GM19463 (cell line): ENCODE results near the gene AHSA1.

Experiments
- ATAC-seq: cut with Tn5 transposase; IDR thresholded peaks from one replicate; pipeline ENCODE4 v1.9.1; 2021; ENCODE audit warnings: mild to moderate bottlenecking, moderate library complexity; ENCODE audit not compliant: unreplicated experiment

Gene AHSA1

GRCh38 chr14:77470224-77470870 is 12.5 kb downstream of the AHSA1 start:
- ATAC-seq: no peak

DNA sequence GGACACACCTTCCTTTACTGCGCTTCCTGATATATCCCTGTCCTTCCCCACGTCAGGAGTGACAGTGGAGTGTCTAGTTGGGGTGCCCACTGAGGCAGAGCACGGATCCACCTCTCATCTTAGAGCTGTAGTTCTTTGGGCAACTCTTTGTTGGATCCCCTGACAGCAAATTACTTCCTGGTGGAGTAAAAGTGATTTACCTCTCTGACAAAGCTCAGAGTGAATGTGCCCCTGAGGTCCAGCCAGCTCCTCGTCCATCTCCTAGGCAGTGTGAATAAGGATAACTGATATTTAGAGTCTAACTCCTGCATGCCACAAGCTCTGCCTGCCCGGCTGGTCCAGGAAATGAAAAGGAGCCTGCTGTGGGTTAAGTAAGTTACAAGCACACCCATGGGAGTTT is 16.0 kb downstream of the AHSA1 start:
- no peak for ATAC-seq

DNA sequence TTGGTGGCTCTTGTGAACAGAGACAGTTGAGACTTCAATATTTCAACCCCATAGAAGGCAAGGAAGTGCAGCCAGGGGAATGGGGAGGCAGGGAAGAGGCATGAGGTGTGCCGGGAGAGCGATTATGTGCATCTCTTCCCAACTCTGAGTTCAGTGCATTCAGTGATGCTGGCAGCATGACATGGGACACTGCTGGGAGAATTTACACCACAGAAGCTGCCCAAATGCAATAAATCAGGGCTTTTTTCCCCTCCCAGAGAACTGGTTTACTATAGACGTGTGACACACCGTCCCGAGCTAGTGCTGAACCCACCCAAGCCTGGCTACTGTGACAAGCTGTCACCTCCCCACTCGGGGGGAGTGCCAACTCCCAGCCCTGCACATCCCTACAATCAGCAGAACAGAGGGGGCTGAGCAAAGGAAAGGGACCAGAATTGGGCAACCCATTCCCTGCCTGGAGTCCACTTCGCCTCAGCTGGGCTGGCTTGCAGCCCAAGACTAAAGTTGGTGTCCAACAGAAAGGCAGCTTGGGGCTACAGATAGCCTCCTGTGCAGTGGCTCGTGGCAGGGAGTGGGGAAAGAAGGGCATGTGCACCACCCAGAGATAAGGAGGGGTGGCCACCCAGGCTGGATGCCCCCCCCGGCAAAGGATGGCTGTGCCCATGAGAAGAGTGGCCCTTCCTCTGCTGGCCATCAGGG is 16.7 kb downstream of the AHSA1 start:
- no peak for ATAC-seq

- ATAC-seq: no peak
Measured at GRCh38 chr14:77475432-77476115, 17.7 kb downstream of the AHSA1 start.

DNA sequence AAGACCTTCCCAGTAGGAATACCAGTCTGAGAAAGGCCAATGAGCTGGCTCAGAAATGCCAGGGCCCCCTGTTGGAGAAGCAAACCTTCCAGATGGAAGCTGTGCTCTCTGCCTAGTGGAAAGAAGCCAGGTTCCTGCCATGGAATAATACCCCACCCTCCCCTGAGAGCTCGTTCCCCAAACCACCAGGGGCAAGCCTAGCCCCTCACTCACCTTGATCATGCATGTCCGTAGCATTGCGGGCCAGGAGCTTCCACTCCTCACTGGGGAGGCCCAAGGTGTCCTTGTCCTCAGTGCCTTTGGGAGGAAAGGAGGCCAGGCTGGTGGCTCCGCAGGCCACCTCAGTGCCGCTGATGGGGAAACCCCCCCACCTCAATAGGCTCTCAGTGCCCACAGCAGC is 20.1 kb downstream of the AHSA1 start:
- no peak for ATAC-seq

- peak; percentile 95 for ATAC-seq
Measured at GRCh38 chr14:77478796-77479195, 20.9 kb downstream of the AHSA1 start.

- no peak for ATAC-seq
Measured at GRCh38 chr14:77482422-77482821, 24.5 kb downstream of the AHSA1 start.

DNA sequence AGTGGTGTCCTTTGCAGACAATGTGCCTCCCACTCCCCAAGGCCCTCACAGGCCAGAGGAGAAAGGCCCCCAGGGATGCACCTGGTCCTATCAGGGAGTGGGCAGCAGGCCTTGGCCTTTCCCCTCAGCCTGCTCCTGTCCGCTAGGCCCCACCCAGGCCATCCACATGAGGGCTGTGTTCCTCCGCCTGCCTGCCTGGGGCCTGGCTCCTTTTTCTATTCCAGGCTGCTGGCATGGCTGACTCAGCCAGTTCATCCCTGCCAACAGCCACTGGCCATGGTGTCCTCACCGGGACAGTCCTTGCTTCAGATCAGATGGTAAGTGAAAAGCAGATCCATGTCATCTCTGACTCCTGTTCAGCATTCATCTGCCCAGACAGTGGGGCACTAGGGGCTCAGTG is 27.4 kb downstream of the AHSA1 start:
- ATAC-seq: no peak

- no peak for ATAC-seq
Measured at GRCh38 chr14:77485901-77486678, 28.2 kb downstream of the AHSA1 start.

- no peak for ATAC-seq
Measured at GRCh38 chr14:77488558-77488957, 30.7 kb downstream of the AHSA1 start.

GRCh38 chr14:77489041-77489440 is 31.1 kb downstream of the AHSA1 start:
- ATAC-seq: no peak

DNA sequence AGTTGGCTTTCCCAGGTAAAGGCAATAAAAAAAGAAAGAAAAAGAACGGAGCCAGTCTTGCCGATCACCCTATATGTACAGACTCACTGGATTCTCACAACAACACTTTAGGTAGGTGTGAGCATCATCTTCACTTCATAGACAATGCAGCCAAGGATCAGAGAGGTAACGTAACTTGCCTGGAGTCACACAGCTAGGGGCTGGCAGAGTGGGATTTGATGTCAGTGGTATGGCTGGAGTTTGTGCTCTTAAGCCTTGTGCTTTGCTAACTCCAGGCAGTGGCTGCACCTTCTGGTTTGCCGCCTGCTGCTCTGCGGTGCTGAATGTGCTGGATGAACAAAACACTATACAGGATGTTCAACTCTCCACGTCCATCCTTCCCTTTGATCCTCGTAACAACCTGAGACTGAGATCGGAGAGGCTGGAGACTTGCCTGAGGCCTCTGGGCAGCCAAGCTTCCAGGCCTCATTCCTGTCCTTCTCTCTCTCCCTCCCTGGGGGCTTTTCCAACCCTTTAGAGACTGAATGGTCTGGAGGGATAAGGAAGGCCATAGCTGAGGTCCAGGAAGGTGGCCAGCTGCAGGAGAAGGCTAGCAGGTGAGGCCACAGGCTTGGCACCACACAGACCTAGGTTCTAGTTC is 32.6 kb downstream of the AHSA1 start:
- no peak for ATAC-seq

DNA sequence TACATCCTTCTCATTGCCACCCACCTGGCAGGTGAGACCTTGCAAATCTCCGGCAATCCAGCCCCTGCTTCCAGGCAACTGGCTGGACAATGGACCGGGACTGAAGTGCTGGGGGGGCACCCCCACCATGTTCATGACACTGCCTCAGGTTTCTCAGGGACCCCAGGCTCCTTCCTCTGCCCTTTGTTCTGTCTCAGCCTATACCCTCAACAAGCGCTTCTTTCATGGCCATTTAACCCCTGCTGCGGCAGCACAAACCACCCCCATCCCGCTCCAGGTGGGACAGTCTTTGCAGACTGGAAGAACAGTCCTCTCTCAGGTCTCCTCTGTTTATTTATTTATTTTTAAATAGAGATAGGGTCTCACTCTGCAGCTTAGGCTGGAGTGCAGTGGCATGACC is 33.2 kb downstream of the AHSA1 start:
- ATAC-seq: no peak

DNA sequence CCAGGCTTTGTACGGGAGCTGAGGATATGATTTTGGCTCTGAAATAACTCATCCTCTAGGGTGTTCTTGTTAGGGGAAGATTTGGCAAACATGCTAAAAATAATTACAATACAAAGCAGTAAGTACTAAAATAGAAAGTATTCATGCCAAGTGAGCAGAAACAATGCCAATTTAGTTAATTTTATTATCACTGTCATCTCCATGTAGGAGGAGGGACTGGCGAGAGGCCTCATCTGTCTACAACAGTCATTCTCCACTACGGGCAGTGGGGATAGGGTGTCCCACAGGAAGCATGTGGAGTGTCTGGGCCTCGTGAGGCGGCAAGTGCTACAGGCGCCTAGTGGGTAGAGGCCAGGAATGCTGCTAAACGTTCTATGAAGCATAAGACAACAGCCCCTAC is 37.4 kb downstream of the AHSA1 start:
- no peak for ATAC-seq

DNA sequence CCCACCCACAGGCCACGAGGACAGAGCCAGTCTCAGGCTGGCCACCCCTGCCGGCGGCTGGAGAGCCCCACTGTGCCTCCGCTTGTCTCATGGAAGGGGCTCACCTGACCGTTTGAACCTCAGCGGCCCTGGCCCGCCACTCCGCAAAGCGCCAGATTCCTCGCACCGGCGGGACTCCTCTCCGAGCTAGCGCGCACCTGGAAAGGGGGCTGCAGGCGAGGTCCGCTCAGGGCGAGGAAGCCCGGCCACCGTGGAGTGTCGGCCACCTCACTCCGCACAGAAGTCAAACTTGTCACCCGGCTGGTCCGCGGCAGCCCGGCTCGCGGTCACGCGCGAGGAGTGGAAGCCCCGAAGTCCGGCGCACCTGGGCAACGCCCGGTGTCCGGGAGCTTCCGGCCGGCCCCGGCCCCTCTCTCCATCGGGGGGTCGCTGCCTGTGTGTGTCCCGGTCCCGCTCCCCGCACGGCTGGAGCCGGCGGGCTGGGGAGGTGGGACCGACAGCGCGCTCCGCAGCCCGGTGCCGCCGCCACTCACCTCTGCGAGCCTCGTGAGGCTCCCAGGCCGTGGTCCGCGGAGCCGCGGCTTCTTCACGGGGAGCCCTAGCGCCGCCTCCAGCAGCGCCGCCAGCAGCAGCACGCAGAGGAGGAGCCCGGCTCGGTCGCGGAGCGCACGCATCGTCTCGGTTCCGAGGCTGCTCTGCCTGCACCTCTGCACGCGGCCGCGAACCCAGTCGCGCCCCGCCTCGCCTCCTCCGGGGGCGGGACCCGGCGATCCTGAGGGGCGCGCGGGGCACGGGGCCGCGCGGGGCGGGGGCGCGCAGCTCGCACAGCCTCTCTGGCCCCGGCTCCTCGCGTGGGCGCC is 40.5 kb downstream of the AHSA1 start, which contains the start of gene ISM2:
Gene ISM2 (minus strand): TSS at position 697 of the 860 bp plus-strand sequence. CDS start 23 bp downstream, at position 674.
- peak; percentile 59 for ATAC-seq

- ATAC-seq: peak; percentile 29
Measured at GRCh38 chr14:77498984-77499527, 41.2 kb downstream of the AHSA1 start.

DNA sequence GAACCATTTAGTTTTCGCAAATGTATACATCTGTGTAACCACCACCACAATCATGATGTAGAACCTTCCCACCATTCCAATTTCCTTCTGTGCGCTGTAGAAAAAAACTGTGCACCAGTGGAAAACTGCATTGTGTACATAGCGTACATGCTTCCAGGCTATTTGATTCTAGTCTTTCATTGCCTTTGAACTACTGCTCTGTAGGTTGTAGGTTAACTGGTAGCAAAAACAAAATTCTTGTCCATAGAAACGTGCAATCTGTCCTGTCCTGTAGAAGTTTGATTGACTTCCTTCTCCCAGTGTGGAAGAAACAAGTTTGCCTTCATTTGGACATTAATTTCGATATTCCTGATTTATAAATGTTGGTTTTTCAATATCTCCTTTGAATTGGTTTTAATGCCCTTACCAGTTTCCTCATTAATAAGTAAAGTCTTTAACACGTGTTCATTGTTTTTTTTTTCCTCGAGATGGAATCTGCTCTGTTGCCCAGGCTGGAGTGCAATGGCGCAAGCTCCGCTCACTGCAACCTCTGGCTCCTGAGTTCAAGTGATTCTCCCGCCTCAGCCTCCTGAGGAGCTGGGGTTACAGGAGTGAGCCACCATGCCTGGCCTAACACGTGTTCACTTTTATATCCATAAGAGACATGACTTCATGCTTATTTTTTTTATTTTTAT is 44.4 kb downstream of the AHSA1 start:
- ATAC-seq: no peak

DNA sequence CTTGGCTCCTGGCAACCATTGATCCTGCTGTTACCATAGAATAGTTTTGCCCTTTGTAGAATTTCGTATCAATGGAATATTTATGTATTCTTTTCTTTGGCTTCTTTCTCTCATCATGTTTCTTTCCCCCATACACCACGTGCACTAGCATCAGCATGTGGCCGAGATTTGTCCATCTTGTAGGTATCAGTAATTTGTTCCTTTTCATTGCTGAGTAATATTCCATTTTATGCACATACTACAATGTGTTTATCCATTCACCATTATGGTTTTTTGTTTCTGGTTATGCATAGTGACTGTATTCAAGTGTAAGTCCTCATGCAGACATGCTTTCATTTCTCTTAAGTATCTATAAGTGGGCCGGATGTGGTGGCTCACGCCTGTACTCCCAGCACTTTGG is 45.2 kb downstream of the AHSA1 start:
- ATAC-seq: no peak

GRCh38 chr14:77505031-77505430 is 47.1 kb downstream of the AHSA1 start:
- ATAC-seq: no peak
